GM18499 (cell line): ENCODE measurements around the gene RPL32.
"Not testable (repeated sequence)": the region's sequence is repeated elsewhere in the genome, so short reads cannot be mapped to it uniquely, and the experiment has no call there.

ENCODE experiments used
- ATAC-seq: cut with Tn5 transposase; IDR thresholded peaks from one replicate; pipeline ENCODE4 v1.9.1; 2021; ENCODE audit warnings: moderate number of reproducible peaks; ENCODE audit not compliant: insufficient read depth, unreplicated experiment

Gene RPL32

DNA sequence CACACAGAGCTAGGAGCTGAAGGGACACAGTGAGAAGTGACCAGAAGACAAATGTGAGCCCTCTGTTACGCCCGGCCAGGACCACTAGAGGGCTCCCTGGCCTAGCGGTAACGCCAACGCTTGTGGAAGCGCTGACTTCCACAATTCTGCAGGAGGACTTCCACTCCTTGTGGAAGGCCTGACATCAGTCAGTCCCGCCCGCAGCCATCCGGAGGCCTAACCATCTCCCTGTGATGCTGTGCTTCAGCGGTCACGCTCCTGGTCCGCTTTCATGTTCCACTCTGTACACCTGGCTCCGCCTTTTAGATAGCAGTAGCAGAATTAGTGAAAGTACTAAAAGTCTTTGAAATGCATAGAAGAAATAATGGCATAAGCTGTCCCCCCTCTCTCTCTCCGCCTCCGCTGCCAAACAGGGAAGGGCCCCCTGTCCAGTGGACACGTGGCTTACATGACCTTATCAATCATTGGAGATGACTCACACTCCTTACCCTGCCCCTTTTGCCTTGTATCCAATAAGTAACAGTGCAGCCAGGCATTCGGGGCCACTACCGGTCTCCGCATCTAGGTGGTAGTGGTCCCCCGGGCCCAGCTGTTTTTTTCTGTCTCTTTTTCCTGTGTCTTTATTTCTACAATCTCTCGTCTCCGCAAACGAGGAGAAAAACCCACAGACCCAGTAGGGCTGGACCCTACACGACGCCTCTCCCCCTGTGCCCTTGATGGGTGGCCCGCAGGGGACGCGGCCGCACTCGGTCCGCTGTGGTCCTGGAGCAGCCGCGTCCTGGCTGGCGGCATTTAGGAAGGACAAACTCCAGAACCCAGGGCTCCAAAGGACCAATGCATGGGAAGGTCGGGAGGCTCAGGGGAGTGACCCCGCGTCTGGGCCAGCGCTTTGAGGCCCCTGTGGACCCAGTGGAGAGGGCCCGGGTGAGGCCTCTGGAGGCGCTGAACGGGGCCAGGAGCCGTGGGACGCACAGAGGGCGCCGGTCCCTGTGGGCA lies 27.0 kb upstream of the RPL32 start:
- no peak for ATAC-seq

- no peak for ATAC-seq
Measured at GRCh38 chr3:12866836-12867235, 25.5 kb upstream of the RPL32 start.

DNA sequence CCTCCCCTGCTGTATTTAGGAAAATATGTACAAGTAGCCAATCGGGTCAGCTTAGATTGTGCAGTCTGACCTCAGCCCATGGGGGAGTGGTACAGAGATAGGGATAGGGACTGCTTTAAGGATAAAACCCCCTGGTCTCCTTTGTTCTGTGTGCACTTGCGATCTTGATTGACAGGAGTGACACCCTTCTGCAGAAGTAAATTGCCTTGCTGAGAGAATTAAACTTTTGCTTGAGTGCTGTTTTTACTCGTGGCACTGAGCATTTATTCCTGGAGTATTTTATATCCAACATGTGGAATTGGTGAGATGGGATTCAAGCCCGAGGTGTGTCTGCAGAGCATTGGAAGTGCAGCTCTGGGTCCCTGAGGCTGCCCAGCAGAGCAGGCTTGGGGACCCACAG lies 23.9 kb upstream of the RPL32 start:
- ATAC-seq: no peak

DNA sequence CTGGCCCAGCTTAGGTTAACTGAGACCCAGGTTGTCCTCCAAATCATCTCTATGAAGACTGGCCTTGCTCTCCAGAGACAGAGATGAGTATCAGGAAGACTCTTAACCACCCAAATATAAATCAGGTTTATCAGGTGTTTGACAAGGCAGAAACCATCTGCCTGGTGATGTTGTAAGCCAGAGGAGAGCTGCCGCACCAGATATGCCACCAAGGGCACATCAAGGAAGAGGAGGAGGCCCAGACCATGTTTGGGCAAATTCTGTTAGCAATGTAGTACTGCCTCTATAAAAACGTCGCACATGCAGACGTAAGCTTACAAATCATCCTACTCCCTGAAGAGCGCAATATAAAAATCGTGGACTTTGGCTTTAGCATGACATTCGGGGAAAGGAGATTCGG lies 21.0 kb upstream of the RPL32 start:
- no peak for ATAC-seq

GRCh38 chr3:12861611-12862010 lies 20.2 kb upstream of the RPL32 start:
- no peak for ATAC-seq

- no peak for ATAC-seq
Measured at GRCh38 chr3:12859840-12860239, 18.5 kb upstream of the RPL32 start.

- no peak for ATAC-seq
Measured at GRCh38 chr3:12856626-12857025, 15.3 kb upstream of the RPL32 start.

- no peak for ATAC-seq
Measured at GRCh38 chr3:12854565-12854964, 13.2 kb upstream of the RPL32 start.

DNA sequence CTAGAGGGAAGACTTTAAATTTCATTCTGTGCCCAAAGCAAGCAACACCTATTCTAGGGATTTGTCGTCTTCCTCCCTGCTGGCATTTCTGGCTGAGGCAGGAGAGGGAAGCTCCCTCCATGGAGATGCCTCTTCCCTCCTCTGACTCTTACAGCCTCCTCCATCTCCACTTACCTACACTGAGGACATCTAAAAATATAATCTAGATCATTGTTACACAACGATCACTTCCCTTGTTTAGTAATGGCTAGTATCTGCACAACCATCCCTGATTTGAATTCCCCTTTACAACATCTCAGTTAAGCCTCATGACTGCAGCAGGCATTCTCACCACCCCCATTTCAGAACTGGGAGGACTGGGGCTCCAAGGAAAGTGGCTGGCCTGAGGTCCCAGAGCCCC lies 12.5 kb upstream of the RPL32 start:
- not testable (repeated sequence) for ATAC-seq

DNA sequence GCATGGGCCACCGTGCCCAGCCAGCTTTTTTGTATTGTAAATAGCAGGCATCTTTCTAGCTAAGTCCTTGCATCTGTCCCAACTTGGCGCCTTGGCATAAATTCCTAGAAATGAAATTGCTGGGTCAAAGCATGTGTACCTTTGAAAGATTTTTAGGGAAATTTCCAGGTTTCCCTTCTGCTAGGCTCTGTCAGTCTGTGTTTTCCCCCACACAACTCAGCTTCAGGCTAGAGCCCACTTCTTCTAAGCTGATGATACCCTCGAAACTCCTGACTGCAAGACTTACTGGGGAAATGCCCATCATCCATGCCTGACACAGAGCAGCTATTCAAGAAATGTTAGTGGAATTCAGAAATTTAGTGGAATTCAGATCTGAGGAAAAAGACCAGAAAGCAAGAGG lies 10.8 kb upstream of the RPL32 start:
- no peak for ATAC-seq

- no peak for ATAC-seq
Measured at GRCh38 chr3:12845811-12846210, 4.4 kb upstream of the RPL32 start.

- no peak for ATAC-seq
Measured at GRCh38 chr3:12842469-12842868, 1.1 kb upstream of the RPL32 start.

DNA sequence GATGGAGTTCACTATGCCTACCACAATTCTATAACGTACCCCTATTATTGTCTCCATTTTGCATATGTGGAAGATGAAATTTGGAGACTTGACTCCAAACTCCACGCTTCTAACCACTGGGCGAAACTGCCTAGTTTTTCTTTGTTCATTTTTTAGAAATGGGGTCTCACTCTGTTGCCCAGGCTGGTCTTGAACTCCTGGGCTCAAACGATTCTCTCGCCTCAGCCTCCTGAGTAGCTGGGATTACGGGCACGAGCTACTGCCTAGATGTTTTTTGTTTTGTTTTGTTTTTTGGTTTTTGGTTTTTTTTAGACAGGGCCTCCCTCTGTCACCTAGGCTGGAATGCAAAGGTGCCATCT lies 584 bp upstream of the RPL32 start:
- ATAC-seq: no peak

DNA sequence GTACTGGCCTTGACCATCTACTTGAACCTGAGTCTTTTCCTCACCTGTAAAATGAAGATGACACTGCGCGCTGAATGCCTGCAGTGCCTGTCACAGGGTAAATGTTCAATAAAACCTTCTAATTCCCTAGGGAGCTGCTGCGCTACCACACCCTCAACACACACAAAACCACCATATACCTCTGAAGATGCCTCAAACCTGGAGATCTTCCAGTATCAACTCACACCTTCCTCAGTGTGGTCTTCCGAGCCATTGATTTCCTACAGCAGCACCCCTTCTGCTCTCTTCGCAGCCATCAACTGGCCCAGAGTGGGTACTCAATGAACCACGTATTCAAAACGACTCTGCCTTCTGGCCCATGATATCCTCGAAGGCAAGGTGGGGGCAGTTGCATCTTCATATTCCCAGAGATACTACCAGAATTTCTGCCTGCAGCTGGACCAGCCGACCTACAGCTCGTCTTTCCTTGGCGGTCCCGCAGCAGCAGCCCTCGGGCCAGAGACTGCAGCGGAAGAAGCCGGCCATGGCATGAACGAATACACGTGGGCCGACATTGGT lies 695 bp downstream of the RPL32 start:
- ATAC-seq: no peak

DNA sequence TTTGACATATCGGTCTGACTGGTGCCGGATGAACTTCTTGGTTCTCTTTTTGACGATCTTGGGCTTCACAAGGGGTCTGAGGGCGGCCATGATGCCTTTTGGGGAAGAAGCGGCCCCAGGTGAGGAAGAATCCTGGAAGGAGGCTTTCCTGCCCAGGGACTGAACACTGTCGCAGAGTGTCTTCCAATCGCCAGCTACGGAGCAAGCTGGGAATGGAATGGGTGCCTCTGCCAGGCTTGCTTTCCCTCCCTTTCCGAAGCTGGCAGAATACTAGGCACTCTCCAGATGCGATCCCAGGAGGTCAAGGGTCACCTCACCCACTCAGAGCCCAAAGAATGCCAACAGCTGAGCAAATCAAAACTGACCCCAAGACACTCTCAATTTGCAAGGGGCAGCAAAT lies 1.2 kb downstream of the RPL32 start:
- ATAC-seq: not testable (repeated sequence)

DNA sequence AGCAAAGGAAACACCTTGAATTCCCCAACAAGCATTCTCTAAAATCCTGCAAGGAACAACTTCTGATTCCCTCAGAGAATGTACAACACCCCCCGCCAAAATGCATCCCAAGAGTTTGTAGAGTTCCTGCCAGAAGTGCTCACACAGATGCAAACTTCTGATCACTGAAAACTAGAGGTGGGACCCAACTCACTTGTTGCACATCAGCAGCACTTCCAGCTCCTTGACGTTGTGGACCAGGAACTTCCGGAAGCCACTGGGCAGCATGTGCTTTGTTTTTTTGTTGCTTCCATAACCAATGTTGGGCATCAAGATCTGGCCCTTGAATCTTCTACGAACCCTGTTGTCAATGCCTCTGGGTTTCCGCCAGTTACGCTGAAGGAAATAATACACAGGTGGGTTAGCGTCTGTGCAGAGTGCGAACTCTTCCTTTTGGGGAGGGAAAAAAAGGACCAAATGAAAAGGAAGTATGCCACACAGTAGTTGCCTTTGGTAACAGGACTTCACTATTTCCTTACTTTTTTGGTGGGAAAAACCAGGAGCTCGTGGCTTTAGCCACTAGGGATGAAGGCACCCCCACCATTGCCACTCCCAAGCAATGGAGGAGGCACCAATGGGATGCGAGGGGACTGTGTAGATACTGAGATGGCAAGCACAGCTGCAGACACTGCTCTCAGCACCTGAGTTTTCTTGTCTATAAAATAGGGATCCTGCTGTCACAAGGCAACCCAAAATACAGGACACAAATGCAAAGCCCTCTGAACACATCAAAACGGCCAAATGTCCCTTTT lies 2.0 kb downstream of the RPL32 start:
- no peak for ATAC-seq

DNA sequence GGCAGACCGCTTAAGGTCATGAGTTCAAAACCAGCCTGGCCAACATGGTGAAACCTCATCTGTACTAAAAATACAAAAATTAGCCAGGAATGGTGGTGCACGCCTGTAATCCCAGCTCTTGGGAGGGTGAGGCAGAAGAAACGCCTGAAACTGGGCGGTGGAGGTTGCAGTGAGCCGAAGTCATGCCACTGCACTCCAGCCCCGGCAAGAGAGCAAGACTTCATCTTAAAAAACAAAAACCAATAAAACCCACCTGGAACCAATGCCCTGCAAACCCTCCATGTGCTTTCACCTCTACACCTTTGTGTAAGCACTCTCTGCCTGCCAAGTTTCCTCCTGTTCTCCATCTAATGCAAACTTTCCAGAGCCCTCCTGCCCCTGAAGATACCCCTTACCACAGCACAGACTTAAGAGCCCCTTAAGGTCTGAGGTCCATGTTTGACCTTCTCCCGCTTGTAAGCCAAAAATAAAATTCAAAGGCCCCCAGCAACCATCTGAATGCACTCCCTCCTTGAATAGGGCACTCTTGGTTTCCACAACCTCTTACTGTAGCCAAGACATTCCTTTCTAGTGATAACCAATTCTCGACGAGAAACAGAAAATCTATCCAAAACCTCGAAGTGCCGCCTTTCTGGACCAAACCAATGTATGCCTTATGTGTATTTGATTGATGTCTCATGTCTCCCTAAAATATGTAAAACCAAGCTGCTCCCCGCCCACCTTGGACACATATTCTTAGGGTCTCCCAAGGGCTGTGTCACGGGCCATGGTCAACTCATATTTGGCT lies 3.0 kb downstream of the RPL32 start:
- no peak for ATAC-seq

DNA sequence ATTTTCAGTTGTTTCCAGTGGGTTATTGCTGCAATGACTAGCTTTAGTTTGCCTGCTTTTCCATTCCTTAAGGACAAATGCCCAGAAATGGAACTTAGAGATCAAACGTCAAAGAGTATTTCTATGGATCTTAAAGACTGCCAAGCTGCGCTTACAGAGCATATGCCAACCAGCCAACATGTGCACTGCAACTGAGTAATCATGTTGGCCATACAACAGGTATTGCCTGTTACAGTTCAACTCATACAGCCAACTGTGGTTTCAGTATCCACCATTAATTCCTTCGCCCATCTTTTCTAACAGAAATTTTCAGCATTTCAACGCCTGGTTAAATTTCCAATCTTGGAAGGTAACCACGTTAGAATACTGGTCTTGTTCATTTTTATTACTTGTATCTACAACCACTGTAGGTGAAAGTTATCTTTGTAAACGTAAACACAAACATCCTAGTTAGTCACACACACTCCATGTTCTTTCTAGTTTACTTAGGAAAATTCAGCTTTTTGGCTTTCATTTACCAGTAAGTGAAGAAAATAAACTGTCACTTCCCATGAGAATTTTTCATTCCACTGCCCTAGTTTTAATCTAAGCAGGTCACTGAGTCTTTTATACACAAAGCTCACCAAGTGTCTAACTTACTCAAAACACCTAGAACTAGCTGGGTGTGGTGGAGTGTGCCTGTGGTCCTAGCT lies 3.9 kb downstream of the RPL32 start:
- ATAC-seq: no peak

DNA sequence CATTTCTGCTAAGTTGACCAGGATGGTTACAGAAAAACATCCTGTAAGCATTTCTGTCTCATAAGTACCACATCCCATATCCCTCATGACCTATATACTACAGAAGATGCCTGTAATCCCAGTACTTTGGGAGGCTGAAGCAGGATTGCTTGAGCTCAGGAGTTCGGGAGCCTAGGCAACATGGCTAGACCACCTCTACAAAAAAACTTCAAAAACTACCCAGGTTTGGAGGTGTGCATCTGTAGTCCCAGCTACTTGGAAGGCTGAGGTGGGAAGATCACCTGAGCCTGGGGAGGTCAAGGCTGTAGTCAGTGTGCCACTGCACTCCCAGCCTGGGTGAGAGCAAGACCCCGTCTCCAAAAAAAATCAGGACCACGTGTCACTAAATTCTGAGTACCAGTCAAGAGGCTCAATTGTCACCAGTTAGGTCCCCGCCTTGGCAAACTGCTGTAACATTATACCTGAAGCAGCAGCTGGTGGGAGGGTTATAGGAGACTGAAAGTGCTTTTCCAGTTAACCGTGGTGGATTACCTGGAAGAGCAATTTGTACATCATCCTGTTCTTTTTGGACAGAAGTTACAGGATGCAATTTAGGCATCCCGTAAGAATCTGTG lies 6.2 kb downstream of the RPL32 start:
- no peak for ATAC-seq
